GM21786 (cell line): Measurements from ENCODE around the gene CRELD1.

ENCODE experiments used
- ATAC-seq: cut with Tn5 transposase; IDR thresholded peaks from one replicate; pipeline ENCODE4 v1.9.1; 2021; ENCODE audit not compliant: unreplicated experiment

Gene CRELD1

DNA sequence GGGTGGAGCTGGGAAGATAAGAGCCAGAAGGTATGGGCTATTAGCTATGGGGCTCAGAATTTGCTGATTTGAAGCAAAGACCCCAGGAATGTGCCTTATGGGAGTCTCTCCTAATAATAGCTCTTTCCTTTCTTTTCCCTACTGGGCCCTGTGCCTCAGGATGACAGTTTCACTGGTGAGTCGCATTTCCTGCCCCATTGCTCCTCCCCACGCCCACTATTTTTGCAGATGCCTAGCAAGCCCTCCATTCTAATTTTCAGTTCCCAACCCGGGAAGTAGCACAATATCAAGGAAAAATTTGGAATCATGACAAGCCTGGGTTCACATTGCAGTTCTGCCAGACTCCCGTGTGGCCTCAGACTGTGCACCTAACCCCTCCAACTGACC lies 30.4 kb upstream of the CRELD1 start:
- ATAC-seq: no peak

DNA sequence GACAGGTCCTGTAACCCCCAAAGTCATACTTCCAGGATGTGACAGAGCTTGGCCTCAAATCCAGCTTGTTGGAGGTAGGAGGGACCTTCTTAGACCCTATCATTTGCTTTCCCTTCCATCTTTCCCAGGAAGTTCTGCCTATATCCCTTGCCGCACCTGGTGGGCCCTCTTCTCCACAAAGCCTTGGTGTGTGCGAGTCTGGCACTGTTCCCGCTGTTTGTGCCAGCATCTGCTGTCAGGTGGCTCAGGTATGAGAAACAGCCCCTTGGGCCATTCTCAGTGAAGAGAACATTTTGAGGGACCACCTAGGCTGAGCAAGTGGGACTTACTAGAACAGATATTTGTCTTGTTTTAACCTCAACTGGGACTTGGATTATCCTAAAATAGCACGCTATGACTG lies 29.7 kb upstream of the CRELD1 start:
- no peak for ATAC-seq

DNA sequence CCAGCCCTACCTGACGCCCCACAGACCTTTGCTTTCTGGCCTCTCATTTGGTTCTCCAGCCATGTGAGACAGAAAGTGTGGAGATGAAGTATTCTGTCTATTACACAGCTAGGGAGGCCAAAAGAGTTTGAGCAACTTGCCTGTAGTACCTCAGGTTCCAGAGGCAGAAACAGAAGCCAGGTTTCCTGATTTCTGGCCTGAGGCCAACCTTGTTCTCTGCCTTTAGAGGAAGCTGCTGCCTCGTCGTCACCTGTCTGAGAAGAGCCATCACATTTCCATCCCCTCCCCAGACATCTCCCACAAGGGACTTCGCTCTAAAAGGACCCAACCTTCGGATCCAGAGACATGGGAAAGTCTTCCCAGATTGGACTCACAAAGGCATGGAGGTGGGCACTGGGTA lies 27.2 kb upstream of the CRELD1 start:
- ATAC-seq: no peak

DNA sequence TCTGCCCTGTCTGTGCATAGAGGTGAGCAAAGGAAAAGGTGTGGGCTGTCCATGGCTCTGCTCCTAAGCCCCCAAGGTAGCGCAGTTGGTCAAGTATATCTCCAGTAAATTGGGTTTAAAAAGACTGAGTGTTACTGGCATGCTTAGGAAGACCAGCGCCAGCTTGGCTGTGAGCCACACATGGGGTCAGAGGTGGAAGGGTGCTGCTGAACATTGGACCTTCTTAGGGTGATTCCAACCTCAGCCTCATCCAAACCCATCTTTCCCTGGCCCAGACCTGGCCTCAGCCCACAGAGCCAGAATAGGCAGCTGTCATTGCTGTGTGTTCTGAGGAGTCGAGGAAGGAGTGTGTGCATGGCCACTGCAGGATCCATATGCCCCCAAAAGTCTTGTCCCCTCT lies 25.3 kb upstream of the CRELD1 start:
- ATAC-seq: no peak

DNA sequence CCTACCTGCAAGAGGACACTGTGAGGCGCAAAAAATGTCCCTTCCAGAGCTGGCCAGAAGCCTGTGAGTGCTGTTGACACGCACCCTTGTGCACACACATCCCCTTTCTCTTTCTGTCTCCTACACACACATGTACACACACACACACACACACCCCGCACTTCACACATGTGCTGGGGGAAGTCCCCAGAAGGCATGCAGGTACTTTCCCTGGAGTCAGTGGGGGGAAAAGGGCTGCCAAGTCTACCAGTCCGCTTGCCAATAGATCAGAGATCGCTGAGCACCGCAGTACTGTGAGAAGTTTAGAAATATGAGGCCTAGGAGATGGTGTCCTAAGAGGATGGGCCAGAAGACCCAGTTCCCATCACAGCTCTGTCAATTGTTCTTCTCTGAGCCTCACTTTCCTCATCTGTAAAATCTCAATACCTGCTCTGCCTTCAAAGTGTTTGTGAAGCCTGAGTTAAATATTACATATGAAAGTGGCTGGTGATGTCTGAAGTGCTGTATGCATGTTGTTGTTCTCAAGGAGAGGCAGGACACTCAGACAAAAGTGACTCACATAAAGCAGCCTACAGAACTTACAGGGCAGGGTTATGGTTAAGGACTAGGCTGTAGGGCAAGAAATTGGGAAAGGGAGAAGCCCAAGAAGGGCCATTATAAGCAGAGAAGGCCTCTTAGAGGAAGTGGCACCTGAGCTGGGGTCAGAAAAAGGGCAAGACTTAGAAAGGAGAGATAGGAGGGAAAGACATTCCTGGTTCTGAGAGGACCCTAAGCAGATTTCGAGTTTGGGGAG lies 24.2 kb upstream of the CRELD1 start:
- no peak for ATAC-seq

DNA sequence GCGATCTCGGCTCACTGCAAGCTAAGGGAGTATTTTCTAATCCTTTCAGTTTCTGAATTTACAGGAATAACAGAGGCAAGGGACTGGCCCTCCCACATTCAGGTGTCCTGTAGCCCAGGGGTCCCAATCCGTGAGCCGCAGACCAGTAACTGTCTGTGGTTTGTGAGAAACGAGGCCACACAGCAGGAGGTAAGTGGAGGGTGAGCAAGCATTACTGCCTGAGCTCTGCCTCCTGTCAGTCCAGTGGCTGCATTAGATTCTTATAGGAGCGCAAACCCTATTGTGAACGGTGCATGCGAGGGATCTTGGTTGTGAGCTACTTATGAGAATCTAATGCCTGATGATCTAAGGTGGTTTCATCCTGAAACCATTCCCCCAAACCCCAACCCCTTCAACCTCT lies 21.8 kb upstream of the CRELD1 start:
- no peak for ATAC-seq

DNA sequence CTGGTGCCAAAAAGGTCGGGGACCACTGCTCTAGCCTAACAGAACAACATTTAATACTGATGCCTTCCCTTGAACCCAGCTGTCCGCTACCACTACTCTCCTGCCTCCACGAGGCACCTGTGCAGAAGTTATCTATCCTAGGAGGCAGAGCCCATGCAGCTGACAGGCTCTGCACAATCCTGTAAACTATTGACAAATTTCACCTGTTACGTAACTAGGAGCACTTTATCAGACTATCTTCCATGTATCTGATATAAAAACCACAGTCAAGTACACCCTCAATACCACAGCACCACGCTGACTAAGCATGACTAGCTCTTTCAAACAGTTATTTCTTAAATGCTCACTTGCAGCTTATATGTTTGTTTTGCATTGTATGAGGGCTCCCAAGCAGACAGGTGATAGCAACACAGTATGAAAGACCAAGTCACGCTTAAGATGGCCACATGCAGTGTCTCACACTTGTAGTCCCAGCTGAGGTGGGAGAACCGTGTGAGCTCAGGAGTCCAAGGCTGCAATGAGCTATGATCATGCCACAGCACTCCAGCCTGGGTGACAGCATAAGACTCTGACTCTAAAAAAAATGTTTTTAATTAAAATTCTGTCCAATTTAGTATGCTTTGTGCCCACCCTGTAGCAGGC lies 21.2 kb upstream of the CRELD1 start:
- no peak for ATAC-seq

DNA sequence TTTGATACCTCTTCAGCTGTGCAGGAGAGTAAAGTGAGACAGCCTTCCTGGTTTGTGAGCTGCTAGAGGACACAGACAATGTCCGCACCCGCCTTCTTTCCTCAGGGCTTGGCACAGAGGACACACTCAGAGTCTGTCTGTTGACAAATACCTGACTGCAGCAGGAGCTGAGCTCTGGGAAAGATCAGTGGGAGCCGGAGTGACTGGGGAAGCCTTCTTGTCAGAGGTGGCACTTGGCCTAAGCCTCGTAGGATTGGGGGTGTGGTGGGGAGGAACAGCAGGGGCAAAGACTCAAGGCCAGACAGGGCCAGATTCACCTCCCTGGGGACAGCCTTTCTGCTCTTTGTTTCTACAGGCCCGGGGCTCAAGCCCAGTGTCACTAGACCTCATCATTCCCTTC lies 20.0 kb upstream of the CRELD1 start:
- ATAC-seq: no peak

DNA sequence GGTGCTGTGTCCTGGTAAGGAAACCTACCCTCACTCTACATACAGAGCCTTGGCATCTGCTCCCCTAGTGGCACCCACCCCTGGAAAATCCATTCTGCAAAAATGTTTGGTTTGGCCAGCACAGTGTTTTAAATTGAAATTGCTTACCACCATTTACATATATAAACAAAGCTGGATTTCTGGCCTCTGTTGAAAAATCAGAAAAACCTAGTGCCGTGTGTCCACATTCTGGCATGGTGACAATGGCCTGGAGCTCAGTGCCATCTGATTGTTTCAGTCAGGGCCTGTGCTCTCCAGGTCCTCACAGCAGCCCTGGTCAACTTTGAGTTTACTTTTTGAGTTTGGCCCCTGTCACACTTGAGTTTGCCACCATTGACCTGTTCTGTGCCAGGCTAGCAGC lies 19.6 kb upstream of the CRELD1 start:
- ATAC-seq: no peak

DNA sequence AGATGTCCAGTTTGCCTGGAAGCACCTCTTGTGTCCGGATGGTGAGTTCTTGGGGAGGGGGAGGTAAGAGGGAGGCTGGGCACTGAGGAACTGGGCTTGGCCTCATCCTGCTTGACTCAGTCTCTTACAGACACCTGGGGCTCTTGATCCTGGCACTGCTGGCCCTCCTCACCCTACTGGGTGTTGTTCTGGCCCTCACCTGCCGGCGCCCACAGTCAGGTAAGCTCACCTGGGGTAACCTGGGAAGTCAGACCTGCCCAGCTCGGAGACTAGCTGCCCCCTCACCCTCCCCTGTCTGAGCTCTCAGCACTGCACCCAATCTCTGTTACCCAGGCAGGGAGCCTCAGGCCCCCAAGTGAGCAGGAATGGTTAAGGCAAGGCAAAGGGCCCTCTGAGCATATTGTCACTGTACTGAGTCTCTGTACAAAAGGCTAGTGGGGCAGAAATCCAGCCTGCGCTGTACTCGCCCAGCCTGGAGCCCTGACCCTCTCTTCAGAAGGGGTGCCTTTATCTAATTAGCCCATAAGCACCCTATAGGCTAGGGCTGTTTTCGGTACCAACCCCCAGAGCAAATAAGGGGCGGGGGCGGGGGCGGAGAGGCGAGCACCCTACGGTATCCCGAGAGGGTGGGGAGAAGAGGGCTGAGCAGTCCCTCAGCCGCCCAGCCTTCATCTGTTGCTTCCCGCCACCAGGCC lies 18.9 kb upstream of the CRELD1 start:
- ATAC-seq: no peak

DNA sequence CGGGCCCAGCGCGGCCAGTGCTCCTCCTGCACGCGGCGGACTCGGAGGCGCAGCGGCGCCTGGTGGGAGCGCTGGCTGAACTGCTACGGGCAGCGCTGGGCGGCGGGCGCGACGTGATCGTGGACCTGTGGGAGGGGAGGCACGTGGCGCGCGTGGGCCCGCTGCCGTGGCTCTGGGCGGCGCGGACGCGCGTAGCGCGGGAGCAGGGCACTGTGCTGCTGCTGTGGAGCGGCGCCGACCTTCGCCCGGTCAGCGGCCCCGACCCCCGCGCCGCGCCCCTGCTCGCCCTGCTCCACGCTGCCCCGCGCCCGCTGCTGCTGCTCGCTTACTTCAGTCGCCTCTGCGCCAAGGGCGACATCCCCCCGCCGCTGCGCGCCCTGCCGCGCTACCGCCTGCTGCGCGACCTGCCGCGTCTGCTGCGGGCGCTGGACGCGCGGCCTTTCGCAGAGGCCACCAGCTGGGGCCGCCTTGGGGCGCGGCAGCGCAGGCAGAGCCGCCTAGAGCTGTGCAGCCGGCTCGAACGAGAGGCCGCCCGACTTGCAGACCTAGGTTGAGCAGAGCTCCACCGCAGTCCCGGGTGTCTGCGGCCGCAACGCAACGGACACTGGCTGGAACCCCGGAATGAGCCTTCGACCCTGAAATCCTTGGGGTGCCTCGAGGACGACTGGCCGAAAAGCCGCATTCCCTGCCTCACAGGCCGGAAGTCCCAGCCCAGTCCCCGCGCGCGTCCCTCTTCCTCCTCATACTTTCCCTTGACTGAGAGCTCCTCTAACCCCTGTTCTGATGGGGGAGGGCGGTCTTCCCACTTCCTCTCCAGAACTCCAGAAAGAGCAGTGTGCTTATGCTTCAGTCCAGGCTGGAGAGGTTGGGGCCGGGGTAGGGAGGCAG lies 18.1 kb upstream of the CRELD1 start:
- no peak for ATAC-seq

DNA sequence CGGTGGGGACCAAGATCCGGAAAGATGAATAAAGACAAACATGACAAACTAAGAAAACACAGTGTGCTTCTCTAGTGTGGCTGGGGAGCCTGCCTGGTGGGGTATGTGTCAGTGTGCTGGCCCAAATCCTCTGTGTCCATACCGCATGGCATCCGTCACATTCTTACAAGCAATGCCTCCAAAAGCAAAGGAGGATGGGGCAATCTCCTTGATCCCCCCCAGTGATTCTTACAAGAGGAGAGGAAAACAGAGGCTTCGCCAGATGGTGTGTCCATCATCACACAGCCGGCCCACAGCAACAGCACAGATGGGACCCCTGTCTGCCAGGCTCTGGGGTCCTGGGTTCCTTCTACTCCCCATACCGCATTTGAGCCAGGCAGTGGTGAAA lies 17.3 kb upstream of the CRELD1 start:
- no peak for ATAC-seq

DNA sequence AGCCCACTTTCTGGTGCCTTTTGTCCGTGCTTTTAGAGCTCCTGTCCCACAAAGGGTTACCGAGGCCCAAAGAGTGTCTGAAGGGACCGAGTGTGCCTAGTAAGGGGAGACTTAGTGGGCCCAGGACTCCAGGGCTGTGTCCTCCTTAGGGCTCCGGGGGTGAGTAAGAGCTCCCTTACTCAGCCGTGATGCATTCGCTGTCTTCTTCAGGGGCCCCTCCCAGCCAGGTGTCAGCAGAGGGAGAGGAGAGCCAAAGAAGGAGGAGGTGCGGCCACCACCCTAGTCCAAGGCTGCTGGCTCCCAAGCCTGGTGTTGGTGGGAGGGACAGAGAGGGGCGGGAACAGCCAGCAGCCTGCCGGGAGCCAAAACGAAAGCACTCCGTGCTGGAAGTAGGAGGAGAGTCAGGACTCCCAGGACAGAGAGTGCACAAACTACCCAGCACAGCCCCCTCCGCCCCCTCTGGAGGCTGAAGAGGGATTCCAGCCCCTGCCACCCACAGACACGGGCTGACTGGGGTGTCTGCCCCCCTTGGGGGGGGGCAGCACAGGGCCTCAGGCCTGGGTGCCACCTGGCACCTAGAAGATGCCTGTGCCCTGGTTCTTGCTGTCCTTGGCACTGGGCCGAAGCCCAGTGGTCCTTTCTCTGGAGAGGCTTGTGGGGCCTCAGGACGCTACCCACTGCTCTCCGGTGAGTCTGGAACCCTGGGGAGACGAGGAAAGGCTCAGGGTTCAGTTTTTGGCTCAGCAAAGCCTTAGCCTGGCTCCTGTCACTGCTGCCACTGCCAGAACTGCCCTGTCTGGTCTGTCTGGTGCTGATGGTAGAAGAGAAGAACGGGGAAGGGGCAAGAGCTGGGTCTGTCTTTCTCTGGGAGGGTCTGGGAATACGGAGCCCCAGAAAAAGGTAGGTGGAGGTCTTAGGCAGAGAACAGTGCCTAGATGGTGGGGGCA lies 16.6 kb upstream of the CRELD1 start, which contains the start of gene IL17RC:
Gene IL17RC, plus strand, starts transcription at position 365 of the 947 bp plus-strand sequence. Its CDS starts 218 bp downstream, at position 583.
- ATAC-seq: no peak

DNA sequence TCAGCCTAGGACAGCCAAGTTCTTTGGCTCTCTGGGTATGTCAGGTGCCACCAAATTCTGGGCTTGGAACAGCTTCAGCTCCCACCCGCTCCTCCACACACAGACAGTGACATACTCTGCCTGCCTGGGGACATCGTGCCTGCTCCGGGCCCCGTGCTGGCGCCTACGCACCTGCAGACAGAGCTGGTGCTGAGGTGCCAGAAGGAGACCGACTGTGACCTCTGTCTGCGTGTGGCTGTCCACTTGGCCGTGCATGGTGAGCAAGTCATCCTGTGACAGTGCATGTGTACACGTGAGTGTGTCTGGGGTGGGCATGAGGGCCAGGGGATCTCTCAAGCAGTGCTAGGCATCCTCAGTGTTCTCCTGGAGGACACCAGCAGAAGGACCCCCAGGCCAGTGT lies 15.8 kb upstream of the CRELD1 start:
- ATAC-seq: no peak

DNA sequence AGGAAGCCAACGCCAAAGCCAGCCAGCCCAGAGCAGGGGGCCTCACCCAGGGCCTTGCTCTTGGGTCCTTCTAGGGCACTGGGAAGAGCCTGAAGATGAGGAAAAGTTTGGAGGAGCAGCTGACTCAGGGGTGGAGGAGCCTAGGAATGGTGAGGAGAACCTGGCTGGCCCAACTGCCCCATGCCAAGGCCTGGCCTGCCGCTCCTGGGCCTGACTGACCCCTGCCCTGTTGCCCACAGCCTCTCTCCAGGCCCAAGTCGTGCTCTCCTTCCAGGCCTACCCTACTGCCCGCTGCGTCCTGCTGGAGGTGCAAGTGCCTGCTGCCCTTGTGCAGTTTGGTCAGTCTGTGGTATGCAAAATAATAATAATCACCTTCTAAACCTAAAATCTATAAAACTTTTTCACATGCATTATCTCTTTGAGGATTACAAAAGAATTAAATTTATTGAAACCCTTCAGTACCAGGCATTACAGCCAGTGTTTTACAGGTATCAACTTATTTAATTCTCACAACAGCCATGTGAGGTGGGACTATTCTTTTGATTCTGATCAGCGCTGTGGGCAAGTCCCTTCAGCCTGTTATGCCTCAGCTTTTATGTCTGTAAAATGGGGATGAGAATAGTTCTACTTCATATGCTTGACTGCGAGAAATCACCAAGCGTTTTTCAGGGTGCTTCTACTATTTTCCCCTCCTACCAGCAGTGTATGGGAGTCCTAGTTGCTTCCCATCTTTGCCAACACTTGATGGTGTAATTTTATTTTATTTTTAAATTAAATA lies 15.2 kb upstream of the CRELD1 start:
- ATAC-seq: no peak

DNA sequence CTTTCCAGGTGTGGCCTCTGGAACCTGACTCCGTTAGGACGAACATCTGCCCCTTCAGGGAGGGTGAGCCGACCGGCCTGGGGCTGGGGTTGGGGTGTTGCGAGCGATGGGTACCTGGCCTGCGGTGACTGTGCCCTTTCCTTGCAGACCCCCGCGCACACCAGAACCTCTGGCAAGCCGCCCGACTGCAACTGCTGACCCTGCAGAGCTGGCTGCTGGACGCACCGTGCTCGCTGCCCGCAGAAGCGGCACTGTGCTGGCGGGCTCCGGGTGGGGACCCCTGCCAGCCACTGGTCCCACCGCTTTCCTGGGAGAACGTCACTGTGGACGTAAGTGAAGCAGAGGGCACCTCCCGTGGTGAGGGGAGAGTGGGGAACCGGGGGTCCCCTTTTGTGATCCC lies 5.5 kb upstream of the CRELD1 start:
- ATAC-seq: no peak

DNA sequence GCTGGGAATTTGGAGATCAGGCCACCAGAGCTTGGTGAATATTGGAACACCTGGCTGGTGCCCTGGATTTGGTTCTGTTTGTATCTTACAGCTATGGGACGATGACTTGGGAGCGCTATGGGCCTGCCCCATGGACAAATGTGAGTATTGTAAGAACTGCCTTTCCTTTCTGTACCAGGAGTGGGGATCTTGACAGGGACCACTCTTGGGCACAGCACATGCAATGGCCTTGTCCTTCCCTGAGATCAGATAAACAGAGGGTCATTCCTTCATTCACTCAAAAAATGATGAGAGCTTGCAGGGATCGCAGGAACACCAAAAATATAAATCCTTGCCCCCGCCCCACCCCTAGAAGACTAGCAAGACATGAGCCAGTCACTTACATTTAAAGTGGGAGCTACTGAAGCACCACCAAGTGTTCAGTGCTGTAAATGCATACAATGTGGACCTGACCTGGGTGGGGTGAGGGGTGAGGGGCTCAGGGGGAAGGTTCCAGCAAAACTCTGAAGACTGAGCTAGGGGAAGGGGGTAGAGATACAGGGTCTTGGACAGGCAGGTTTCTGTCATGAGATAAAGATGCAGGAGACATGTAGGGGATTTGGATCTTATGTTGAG lies 2.7 kb upstream of the CRELD1 start:
- no peak for ATAC-seq

DNA sequence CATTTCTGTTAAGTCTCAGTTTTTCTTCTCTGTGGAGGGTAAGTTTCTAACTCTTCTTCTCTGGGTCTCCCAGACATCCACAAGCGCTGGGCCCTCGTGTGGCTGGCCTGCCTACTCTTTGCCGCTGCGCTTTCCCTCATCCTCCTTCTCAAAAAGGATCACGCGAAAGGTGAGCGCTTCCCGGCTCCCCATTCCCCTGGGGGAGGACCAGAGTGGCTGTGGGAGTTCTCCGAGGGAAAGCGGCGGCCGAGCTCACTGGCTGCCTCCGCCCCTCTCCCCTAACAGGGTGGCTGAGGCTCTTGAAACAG lies 1.1 kb upstream of the CRELD1 start:
- no peak for ATAC-seq
